Measurements from ENCODE around the gene ELL3. TPM values are rescaled to one million over a fixed set of nuclear protein-coding genes. Genes with fewer than 3 reads are reported as not detected.

Gene ELL3, protein sequence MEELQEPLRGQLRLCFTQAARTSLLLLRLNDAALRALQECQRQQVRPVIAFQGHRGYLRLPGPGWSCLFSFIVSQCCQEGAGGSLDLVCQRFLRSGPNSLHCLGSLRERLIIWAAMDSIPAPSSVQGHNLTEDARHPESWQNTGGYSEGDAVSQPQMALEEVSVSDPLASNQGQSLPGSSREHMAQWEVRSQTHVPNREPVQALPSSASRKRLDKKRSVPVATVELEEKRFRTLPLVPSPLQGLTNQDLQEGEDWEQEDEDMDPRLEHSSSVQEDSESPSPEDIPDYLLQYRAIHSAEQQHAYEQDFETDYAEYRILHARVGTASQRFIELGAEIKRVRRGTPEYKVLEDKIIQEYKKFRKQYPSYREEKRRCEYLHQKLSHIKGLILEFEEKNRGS
- 2.9 and 5.5 TPM in 2 replicates for total RNA-seq

GRCh38 chr15:43776718-43777266 lies at the start of gene ELL3:
TSS of gene ELL3 (minus strand) at chr15:43776966. CDS start at chr15:43776901, 65 bp downstream.

GRCh38 chr15:43824302-43825246 lies 47.8 kb upstream of the ELL3 start, which contains the start of gene MFAP1:
TSS of gene MFAP1 (minus strand) at chr15:43824690. CDS start at chr15:43824569, 121 bp downstream.

GRCh38 chr15:43800286-43801141 lies 23.7 kb upstream of the ELL3 start, which contains the start of gene HYPK:
TSS of gene HYPK (plus strand) at chr15:43800599. CDS start at chr15:43800623, 24 bp downstream.

DNA sequence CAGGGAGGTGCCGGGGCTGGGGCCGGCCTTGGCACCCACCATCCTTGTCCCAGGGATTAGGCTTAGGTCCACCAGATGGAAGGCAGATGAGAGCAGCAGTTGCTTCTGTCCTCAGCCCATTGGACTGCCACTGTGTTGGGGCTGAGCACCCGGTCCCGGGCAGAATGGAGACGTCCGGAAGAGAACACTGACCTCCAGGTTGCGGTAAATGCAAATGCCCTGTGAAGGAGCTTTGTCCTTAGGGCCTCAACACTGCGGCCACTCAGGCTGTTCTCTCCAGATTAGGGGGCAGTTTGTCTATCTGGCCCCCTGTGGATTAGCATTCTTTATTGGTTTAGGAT lies 23.1 kb upstream of the ELL3 start, which contains the start of gene SERINC4:
Gene SERINC4 (minus strand): TSS at position 276 of the 341 bp plus-strand sequence. CDS start 234 bp downstream, at position 42.

DNA sequence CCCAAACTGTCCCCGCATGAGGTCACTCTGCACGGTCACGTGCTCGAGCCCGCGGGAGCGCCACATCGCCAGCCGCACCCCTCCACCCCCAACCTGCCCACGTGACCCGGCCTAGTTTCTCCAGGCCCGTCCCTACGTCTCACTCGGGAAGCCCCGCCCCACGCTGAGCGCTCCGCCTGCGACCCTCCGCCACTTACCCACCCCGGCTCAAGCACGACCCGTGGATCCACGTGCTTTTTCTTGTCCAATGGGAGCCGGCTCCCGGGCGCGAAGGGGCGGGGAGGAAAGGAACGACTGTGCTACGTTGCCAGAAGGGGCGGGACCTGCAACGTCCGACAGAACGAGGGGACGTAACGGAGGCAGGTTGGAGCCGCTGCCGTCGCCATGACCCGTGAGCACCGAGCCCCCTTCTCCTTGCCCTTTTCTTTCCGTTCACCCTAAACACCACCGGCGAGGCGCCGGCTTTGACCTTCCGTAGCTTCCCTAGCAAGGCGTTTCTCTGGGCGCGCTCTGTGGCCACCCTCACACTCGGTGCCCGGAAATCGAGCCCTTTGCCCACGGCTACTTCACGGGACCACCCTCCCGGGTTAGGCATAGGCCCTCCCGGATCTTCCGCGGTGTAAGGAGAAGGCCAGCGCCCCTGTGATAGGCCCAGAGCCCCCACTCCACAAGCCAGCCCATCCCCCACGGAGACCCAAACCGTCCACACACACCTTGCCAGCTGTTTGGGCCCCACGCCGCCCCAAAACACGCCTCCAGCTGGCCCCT lies 15.4 kb upstream of the ELL3 start, which contains the start of gene SERF2:
Gene SERF2 (plus strand): TSS at position 328 of the 768 bp plus-strand sequence. CDS start 57 bp downstream, at position 385.

DNA sequence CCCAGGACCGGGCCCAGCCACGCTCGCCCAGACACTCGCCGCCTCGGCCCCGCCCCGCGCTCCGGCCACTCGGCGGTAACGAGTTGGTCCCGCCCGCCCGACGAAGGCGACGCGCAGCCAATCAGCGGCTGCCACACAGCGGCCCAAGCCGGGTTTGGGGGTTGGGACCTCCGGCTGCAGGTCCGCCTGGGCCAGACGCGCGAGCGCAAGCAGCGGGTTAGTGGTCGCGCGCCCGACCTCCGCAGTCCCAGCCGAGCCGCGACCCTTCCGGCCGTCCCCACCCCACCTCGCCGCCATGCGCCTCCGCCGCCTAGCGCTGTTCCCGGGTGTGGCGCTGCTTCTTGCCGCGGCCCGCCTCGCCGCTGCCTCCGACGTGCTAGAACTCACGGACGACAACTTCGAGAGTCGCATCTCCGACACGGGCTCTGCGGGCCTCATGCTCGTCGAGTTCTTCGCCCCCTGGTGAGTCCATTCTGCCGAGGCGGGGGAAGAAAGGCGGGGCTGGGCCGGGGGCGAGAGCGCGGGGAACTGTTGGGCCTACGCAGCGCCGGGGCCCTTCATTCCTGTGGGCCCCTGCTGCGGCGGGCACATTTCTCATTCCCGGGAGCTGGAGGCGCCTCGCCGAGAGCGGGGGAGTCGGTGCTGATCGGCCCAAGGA lies 30.4 kb downstream of the ELL3 start, which contains the start of gene PDIA3:
Gene PDIA3 (plus strand): TSS at position 194 of the 658 bp plus-strand sequence. CDS start 102 bp downstream, at position 296.

Small RNA genes lying within 50 kb of the gene (small RNA-seq; reads per million reads assigned to genes)
- gene MIR1282 (not detected), gene RNU6-354P (not detected)

Other genes starting within 250 kb of the ELL3 start
- gene PPIP5K1, start 186.8 kb downstream of the ELL3 start, total RNA-seq = 16.9 and 17.5 TPM in 2 replicates
- 0.39 and 0.54 TPM in 2 replicates for gene CKMT1B, start 182.9 kb downstream of the ELL3 start, total RNA-seq
- 0.33 and 0.79 TPM in 2 replicates for gene STRC, start 158.2 kb downstream of the ELL3 start, total RNA-seq
- 0.43 and 1.6 TPM in 2 replicates for gene CATSPER2, start 128.1 kb downstream of the ELL3 start, total RNA-seq
- 1.6 and 2.3 TPM in 2 replicates for gene CKMT1A, start 83.1 kb downstream of the ELL3 start, total RNA-seq
- 168 and 173 TPM in 2 replicates for gene PDIA3, start 30.5 kb downstream of the ELL3 start, total RNA-seq
- 606 and 821 TPM in 2 replicates for gene SERF2, start 15.4 kb upstream of the ELL3 start, total RNA-seq
- gene SERINC4, start 23.3 kb upstream of the ELL3 start, total RNA-seq = 0.39 TPM in 1 of 2 replicates, not detected in the other
- 4.6 and 9.4 TPM in 2 replicates for gene HYPK, start 23.6 kb upstream of the ELL3 start, total RNA-seq
- gene MFAP1, start 47.7 kb upstream of the ELL3 start, total RNA-seq = 15.8 and 25.1 TPM in 2 replicates
- 7.9 and 9.0 TPM in 2 replicates for gene WDR76, start 50.0 kb upstream of the ELL3 start, total RNA-seq

All from placental epithelial cell (primary cell).